Right atrium auricular region (tissue), 2 donors: Measurements from ENCODE around the gene RAD51B. TPM values are rescaled to one million over a fixed set of nuclear protein-coding genes. Genes with fewer than 3 reads are reported as not detected.
A peak's percentile ranks its signal among the peaks of the same experiment; 100 is the strongest.

Source experiments
- DNase-seq: peaks from one replicate; pipeline ENCODE4 v3.0.0-alpha.2; 2019; ENCODE audit warnings: low spot score
- H3K27ac ChIP-seq, 2 donors: fragments of 200-600 bp; sonication (generic); 1 replicate in 1 of 2; 2 replicates in 1 of 2; pipeline ENCODE4 v1.5.1; 2016 to 2019
- H3K27me3 ChIP-seq, 2 donors: fragments of 200-600 bp; sonication (generic); one replicate each; pipeline versions ENCODE4 v1.5.1 to v1.6.0; 2017 to 2019
- H3K36me3 ChIP-seq: fragments of 200-600 bp; sonication (generic); one replicate; pipeline ENCODE4 v1.5.1; 2016
- H3K4me1 ChIP-seq, 2 donors: fragments of 200-600 bp; sonication (generic); one replicate each; pipeline versions ENCODE4 v1.5.1 to v1.6.0; 2017 to 2019
- H3K4me3 ChIP-seq, 2 donors: fragments of 200-600 bp; sonication (generic); 1 replicate in 1 of 2; 2 replicates in 1 of 2; pipeline ENCODE4 v1.5.1; 2017 to 2019; ENCODE audit warnings: mild to moderate bottlenecking in 1 of 2, moderate library complexity in 1 of 2
- H3K9me3 ChIP-seq, 2 donors: fragments of 200-600 bp; sonication (generic); one replicate each; pipeline ENCODE4 v1.5.1; 2019
- CTCF ChIP-seq, 2 donors: fragments of 200-600 bp; sonication (generic); IDR thresholded peaks; one replicate each; pipeline ENCODE4 v1.5.1; 2019; ENCODE audit warnings: antibody characterized with exemption in 2 of 2
- total RNA-seq, 2 donors: library from RNA; depleted of rRNA; stranded (reverse); fragments of >200 nt; gene quantifications; one replicate each; pipeline ENCODE4 v1.1.0, GENCODE V29; 2016

RAD51B gene
- total RNA-seq, 2 donors from 2014 or later: 1.2 to 1.5 TPM

- TF ChIP-seq CTCF (IDR thresholded peaks at IDR 0.05): no peak
- no peak for DNase-seq
- Histone ChIP-seq H3K27ac (peak overlapping the region; percentile 51 to 64), H3K36me3 (no peaks in the 10 kb centered on the region), H3K4me1 (peaks cover 0 to 31% of the 10 kb centered on the region in 2 donors), H3K9me3 (no peaks in the 10 kb centered on the region), H3K27me3 (no peaks in the 10 kb centered on the region), H3K4me3 (no peak overlapping the region)
Observed at GRCh38 chr14:68589447-68590200, 770.0 kb downstream of the RAD51B start.

DNA sequence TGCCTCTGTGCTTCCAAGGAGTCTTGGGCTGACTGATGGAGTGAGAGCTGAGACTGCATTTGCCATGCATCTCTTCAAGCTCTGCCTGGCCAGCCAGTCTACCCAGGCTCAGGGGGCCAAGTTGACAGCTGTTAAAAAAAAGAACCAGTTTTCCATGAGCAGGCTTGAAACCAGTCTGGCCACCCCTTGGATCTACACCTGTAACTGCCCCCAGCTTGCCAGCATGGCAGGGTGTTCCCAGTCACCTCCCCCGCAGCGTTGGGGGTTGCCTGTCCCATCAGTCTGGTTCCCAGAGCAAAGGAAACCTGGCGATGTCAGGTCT, 770.6 kb downstream of the RAD51B start:
- Histone ChIP-seq H3K9me3 (no peaks in the 10 kb centered on the region), H3K4me1 (peaks cover 0 to 31% of the 10 kb centered on the region in 2 donors), H3K4me3 (no peak overlapping the region), H3K27ac (peak overlapping the region; percentile 51 to 64), H3K27me3 (no peaks in the 10 kb centered on the region), H3K36me3 (no peaks in the 10 kb centered on the region)
- TF ChIP-seq CTCF (IDR thresholded peaks at IDR 0.05): no peak
- no peak for DNase-seq

DNA sequence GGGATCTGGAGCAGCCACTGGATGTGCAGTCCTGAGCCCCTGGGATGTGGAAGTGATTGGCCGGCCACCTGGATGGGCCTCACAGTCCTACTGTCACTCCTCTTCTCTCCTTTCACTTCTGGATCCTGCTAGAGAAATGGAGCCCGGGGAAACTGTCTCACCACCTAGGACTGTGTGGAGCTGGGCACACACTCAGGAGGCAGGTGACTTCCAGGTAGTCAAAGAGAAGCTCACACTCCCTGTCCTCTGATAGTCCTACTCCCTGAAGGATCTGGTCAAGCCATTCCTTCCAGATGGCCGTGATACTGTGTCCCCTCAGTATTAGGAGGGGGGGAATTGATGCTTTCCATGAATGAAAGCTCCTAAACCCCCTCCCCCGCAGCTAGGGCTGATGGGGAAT, 772.2 kb downstream of the RAD51B start:
- no peak for TF ChIP-seq CTCF (IDR thresholded peaks at IDR 0.05)
- Histone ChIP-seq H3K27me3 (no peaks in the 10 kb centered on the region), H3K27ac (no peak overlapping the region), H3K4me3 (no peak overlapping the region), H3K9me3 (no peaks in the 10 kb centered on the region), H3K4me1 (peaks cover 0 to 35% of the 10 kb centered on the region in 2 donors), H3K36me3 (no peaks in the 10 kb centered on the region)
- no peak for DNase-seq

GRCh38 chr14:68592948-68593556, 773.5 kb downstream of the RAD51B start:
- no peaks in the 10 kb centered on the region for H3K36me3 ChIP-seq
- H3K4me1 ChIP-seq: peaks cover 0 to 29% of the 10 kb centered on the region in 2 donors
- H3K9me3 ChIP-seq: no peaks in the 10 kb centered on the region
- no peak overlapping the region for H3K4me3 ChIP-seq
- DNase-seq: no peak
- no peaks in the 10 kb centered on the region for H3K27me3 ChIP-seq
- no peak for TF ChIP-seq CTCF (IDR thresholded peaks at IDR 0.05)
- H3K27ac ChIP-seq: no peak overlapping the region

DNA sequence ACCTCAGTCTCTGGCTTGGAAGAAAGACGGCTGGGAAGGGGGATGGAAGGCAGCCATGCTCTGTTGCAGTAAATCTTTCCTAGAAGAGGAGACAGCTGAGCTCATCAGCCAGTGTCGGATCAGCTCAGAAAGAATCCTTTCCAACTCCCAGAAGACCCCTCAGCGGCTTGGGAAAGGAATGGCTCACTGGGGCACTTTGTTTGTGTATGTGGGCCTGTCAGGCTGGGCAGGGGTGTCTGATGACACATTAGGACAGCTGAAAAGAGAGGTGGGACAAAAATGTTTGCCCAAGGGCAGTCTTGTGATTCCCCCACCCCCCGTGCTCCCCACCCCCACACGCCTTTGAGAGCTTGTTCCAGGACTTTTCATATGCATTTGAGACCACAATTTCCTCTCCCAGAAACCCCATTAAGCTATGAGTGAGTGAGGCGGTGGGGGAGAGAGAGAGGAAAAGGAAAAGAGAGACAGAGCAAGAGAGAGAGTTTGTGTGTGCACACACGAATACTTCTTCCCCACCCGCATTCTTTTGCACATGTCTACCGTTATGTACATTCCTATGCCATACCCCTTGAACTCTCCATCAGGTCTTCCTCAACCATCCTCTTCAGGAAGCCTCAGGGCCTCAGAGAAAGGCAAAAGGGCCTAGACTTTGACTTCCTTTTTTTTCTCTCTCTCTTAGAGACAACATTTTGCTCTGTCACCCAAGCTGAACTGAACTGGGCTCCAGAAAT, 774.4 kb downstream of the RAD51B start:
- Histone ChIP-seq H3K36me3 (no peaks in the 10 kb centered on the region), H3K9me3 (no peaks in the 10 kb centered on the region), H3K4me3 (no peak overlapping the region), H3K27me3 (no peaks in the 10 kb centered on the region), H3K27ac (no peak overlapping the region), H3K4me1 (peaks cover 0 to 34% of the 10 kb centered on the region in 2 donors)
- no peak for TF ChIP-seq CTCF (IDR thresholded peaks at IDR 0.05)
- DNase-seq: no peak
